T-helper 17 cell (primary cell): ENCODE measurements around the gene PTGER2. TPM values are rescaled to one million over a fixed set of nuclear protein-coding genes. Genes with fewer than 3 reads are reported as not detected.
A peak's percentile ranks its signal among the peaks of the same experiment; 100 is the strongest.

Source experiments
- ATAC-seq: fragments of 150-1000 bp; cut with Tn5 transposase; 2 replicates; pipeline ENCODE4 v1.10.0; 2021; ENCODE audit warnings: mild to moderate bottlenecking, moderate library complexity
- DNase-seq, 3 donors: peaks; one replicate each; pipeline versions ENCODE4 v3.0.0 to v3.0.0-alpha.2; 2020 to 2021
- H3K9me3 ChIP-seq: one replicate; pipeline ENCODE4 v1.7.0; 2013; ENCODE audit warnings: low read length, mild to moderate bottlenecking; ENCODE audit not compliant: control insufficient read depth, poor library complexity, severe bottlenecking
- H3K27ac Mint-ChIP-seq: one replicate; pipeline ENCODE4 v1.8.0; 2022; ENCODE audit warnings: mild to moderate bottlenecking, moderate library complexity, mixed read lengths
- H3K27me3 Mint-ChIP-seq: one replicate; pipeline ENCODE4 v1.8.0; 2022; ENCODE audit warnings: mixed read lengths
- H3K36me3 Mint-ChIP-seq: one replicate; pipeline ENCODE4 v1.8.0; 2022; ENCODE audit warnings: low read depth, mixed read lengths
- H3K4me1 Mint-ChIP-seq: one replicate; pipeline ENCODE4 v1.8.0; 2022; ENCODE audit warnings: mild to moderate bottlenecking, mixed read lengths
- H3K4me3 Mint-ChIP-seq: one replicate; pipeline ENCODE4 v1.8.0; 2022; ENCODE audit warnings: mild to moderate bottlenecking, moderate library complexity, mixed read lengths
- total RNA-seq, 4 donors: library from RNA in 2 of 4; stranded (reverse) in 2 of 4; gene quantifications; one replicate each; pipeline ENCODE4 v1.2.3 and lab custom pipeline; 2022 to 2026

PTGER2 gene
- total RNA-seq, 2 donors from 2014 or later: 40.5 to 52.1 TPM

DNA sequence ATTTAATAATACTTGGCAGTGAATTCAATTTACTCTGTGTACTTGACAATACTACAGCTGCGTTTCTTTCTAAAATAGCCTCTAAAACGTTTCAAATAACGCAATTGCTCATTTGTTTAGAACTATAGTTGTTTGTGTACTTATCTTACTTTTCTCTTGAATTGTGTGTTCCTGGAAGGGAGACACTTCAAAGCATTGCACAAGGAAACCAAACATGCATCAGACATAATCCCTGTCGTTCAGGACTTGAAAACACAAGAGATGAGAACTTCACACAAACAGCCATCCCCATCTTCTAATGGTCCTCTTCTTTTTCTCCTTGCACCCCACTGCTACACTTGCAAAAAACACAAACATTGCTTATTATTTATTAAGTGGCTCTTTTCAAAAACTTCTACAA, 38.5 kb downstream of the PTGER2 start:
- Mint-ChIP-seq H3K4me1 (peaks cover 41% of the 10 kb centered on the region), H3K36me3 (no peaks in the 10 kb centered on the region), H3K4me3 (peak overlapping the region; percentile 82), H3K27ac (peak overlapping the region; percentile 93), H3K27me3 (no peaks in the 10 kb centered on the region)
- H3K9me3 ChIP-seq: no peaks in the 10 kb centered on the region
- ATAC-seq: peak; percentile 39
- DNase-seq: no peak

GRCh38 chr14:52354242-52354641, 40.1 kb downstream of the PTGER2 start:
- H3K36me3 Mint-ChIP-seq: no peaks in the 10 kb centered on the region
- peaks cover 38% of the 10 kb centered on the region for H3K4me1 Mint-ChIP-seq
- no peaks in the 10 kb centered on the region for H3K27me3 Mint-ChIP-seq
- H3K4me3 Mint-ChIP-seq: no peak overlapping the region
- ATAC-seq (no peak), DNase-seq (no peak)
- no peaks in the 10 kb centered on the region for H3K9me3 ChIP-seq
- H3K27ac Mint-ChIP-seq: peak overlapping the region; percentile 93

DNA sequence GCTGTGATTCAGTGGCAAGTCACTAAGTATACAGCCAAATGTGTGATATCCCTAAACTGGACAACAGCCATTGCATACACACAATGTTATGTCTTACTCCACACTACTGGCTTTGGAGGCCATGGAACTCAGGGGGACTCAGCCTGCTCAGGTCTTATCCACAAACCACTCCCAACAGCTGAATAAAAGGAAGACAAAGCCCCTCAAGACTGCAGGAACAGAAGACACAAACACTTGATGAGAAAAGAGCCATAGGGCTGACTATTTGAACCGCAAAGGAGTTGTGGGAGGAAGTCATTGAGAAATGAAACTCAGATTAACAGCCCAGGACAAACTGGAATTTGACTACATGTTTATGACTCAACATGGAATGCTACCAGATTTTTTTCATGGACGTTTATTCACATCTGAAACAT, 40.9 kb downstream of the PTGER2 start:
- DNase-seq: no peak
- no peak overlapping the region for H3K27ac Mint-ChIP-seq
- H3K36me3 Mint-ChIP-seq: no peaks in the 10 kb centered on the region
- H3K4me3 Mint-ChIP-seq: no peak overlapping the region
- no peaks in the 10 kb centered on the region for H3K27me3 Mint-ChIP-seq
- ATAC-seq: no peak
- peaks cover 40% of the 10 kb centered on the region for H3K4me1 Mint-ChIP-seq
- H3K9me3 ChIP-seq: no peaks in the 10 kb centered on the region

GRCh38 chr14:52355526-52355925, 41.4 kb downstream of the PTGER2 start:
- no peaks in the 10 kb centered on the region for H3K27me3 Mint-ChIP-seq
- no peak overlapping the region for H3K27ac Mint-ChIP-seq
- no peaks in the 10 kb centered on the region for H3K36me3 Mint-ChIP-seq
- no peak for DNase-seq
- peaks cover 38% of the 10 kb centered on the region for H3K4me1 Mint-ChIP-seq
- no peak for ATAC-seq
- no peaks in the 10 kb centered on the region for H3K9me3 ChIP-seq
- H3K4me3 Mint-ChIP-seq: no peak overlapping the region

DNA sequence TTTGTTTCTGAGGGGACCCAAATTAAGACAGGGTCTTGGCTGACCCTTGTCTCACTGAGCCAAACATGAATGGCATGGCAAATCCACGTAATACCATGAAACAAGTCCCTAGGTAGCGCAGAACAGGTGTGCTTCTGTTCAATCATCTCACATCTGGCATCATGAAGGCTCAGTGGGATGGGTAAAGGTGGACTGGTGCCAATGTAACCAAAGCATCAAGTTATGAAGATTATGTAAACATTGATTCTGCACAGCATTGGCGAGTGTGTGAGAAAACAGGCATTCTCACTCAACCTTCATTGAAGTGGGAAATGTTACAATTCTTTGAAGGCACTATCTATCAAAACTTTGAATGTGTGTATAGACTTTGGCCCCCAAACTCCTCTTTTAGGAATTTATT, 41.9 kb downstream of the PTGER2 start:
- peaks cover 36% of the 10 kb centered on the region for H3K4me1 Mint-ChIP-seq
- no peak for DNase-seq
- no peak for ATAC-seq
- no peaks in the 10 kb centered on the region for H3K27me3 Mint-ChIP-seq
- H3K4me3 Mint-ChIP-seq: no peak overlapping the region
- no peaks in the 10 kb centered on the region for H3K9me3 ChIP-seq
- no peak overlapping the region for H3K27ac Mint-ChIP-seq
- H3K36me3 Mint-ChIP-seq: no peaks in the 10 kb centered on the region

GRCh38 chr14:52360831-52361230, 46.7 kb downstream of the PTGER2 start:
- ATAC-seq: no peak
- Mint-ChIP-seq H3K27me3 (no peaks in the 10 kb centered on the region), H3K27ac (no peak overlapping the region), H3K36me3 (no peaks in the 10 kb centered on the region), H3K4me3 (no peak overlapping the region), H3K4me1 (peaks cover 6% of the 10 kb centered on the region)
- no peaks in the 10 kb centered on the region for H3K9me3 ChIP-seq
- no peak for DNase-seq

- Mint-ChIP-seq H3K27ac (no peak overlapping the region), H3K36me3 (no peaks in the 10 kb centered on the region), H3K4me1 (peaks cover 6% of the 10 kb centered on the region), H3K27me3 (no peaks in the 10 kb centered on the region), H3K4me3 (no peak overlapping the region)
- H3K9me3 ChIP-seq: no peaks in the 10 kb centered on the region
- ATAC-seq (no peak), DNase-seq (no peak)
Observed at GRCh38 chr14:52363041-52363704, 49.1 kb downstream of the PTGER2 start.

- ATAC-seq: no peak
- no peak for DNase-seq
- Mint-ChIP-seq H3K4me1 (peaks cover 6% of the 10 kb centered on the region), H3K4me3 (no peak overlapping the region), H3K27me3 (no peaks in the 10 kb centered on the region), H3K36me3 (no peaks in the 10 kb centered on the region), H3K27ac (no peak overlapping the region)
- no peaks in the 10 kb centered on the region for H3K9me3 ChIP-seq
Observed at GRCh38 chr14:52363961-52364360, 49.8 kb downstream of the PTGER2 start.

DNA sequence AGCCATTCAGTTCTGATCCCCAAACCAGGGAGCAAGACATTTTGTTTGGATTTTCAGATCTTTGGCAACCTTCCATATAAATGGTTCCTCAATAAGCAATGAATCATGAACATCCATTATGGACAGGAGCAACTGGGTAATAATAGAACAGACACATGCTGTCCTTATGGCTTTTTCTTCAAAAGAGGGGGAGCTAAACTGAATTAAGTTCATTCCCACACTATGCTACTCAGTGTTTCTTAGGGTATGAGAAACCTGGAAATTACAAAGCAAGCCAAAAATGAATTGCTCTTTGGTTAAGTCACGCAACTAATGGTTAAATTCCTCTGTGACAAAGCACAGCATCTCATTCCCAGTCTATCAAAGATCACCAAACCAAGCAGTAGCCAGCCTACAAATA, 51.0 kb downstream of the PTGER2 start:
- Mint-ChIP-seq H3K4me3 (no peak overlapping the region), H3K27ac (no peak overlapping the region), H3K36me3 (no peaks in the 10 kb centered on the region), H3K4me1 (peaks cover 4% of the 10 kb centered on the region), H3K27me3 (no peaks in the 10 kb centered on the region)
- H3K9me3 ChIP-seq: no peaks in the 10 kb centered on the region
- no peak for DNase-seq
- no peak for ATAC-seq

DNA sequence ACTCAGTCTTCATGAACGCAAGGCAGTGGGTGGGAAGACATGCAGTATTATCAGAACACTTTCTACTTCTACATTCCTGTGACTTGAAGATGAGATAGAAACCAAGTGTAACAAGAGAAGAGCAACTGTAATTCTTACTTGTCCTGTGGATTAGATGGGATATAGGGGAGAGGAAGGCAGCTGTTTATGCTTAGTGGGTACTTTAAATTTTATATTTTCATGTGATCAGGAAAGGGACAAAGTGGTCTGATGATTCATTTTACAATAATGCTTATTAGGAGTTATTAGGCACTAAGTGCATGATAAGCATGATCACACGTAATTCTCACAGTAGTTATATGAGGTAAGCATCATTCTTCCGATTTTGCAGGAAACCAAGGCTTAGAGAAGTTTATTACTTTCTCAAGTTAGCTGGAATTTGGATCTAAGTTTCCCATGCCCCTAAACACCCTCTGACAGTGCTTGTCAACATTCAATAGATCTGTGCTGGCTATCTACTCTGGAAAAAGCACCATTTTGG, 52.7 kb downstream of the PTGER2 start:
- Mint-ChIP-seq H3K4me3 (no peak overlapping the region), H3K27ac (no peak overlapping the region), H3K36me3 (no peaks in the 10 kb centered on the region), H3K27me3 (no peaks in the 10 kb centered on the region), H3K4me1 (peaks cover 4% of the 10 kb centered on the region)
- H3K9me3 ChIP-seq: no peaks in the 10 kb centered on the region
- no peak for DNase-seq
- ATAC-seq: no peak

DNA sequence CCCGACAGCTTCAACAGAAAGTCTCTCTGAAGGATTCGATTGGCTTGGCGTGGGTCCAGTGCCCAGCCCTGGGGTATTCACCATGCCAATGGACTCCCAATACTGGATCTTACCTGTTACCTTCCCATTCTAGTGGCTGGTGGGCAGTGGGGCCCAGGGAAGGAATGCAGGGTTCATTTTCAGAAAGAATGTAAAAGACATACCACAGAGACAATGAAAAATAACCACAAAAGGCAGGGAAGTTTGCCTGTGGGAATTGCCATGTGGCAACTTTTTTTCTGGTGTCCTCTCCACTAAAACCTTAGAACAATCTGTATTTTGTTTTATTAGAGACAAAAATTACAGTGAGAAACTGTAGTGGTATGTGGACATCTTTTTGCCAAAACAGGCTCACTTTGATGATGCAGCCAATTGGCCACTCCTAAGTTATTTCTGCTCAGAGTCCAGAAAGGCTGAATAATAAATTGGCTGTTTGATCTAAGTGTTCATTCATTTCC, 55.2 kb downstream of the PTGER2 start:
- no peaks in the 10 kb centered on the region for H3K36me3 Mint-ChIP-seq
- no peak for ATAC-seq
- no peak overlapping the region for H3K4me3 Mint-ChIP-seq
- no peaks in the 10 kb centered on the region for H3K9me3 ChIP-seq
- no peaks in the 10 kb centered on the region for H3K27me3 Mint-ChIP-seq
- peaks cover 4% of the 10 kb centered on the region for H3K4me1 Mint-ChIP-seq
- DNase-seq: no peak
- H3K27ac Mint-ChIP-seq: no peak overlapping the region

- no peaks in the 10 kb centered on the region for H3K27me3 Mint-ChIP-seq
- H3K4me3 Mint-ChIP-seq: no peak overlapping the region
- ATAC-seq (no peak), DNase-seq (no peak)
- no peak overlapping the region for H3K27ac Mint-ChIP-seq
- H3K4me1 Mint-ChIP-seq: peaks cover 4% of the 10 kb centered on the region
- no peaks in the 10 kb centered on the region for H3K36me3 Mint-ChIP-seq
- no peaks in the 10 kb centered on the region for H3K9me3 ChIP-seq
Observed at GRCh38 chr14:52370406-52370935, 56.4 kb downstream of the PTGER2 start.

- no peaks in the 10 kb centered on the region for H3K9me3 ChIP-seq
- Mint-ChIP-seq H3K4me1 (peaks cover 2% of the 10 kb centered on the region), H3K36me3 (no peaks in the 10 kb centered on the region), H3K27ac (no peak overlapping the region), H3K4me3 (no peak overlapping the region), H3K27me3 (no peaks in the 10 kb centered on the region)
- DNase-seq (no peak), ATAC-seq (no peak)
Observed at GRCh38 chr14:52377940-52378339, 63.8 kb downstream of the PTGER2 start.
